ENCODE results near the gene BCAS4.

- TF ChIP-seq RAD21 (IDR thresholded peaks at IDR 0.05; ENCODE audit: low read depth) (no peak), EP300 (IDR thresholded peaks at IDR 0.05; ENCODE audit: borderline replicate concordance) (no peak), REST (IDR thresholded peaks at IDR 0.05; ENCODE audit: low read depth) (no peak), TAF1 (IDR thresholded peaks at IDR 0.05; ENCODE audit: low read depth) (no peak), CEBPB (IDR thresholded peaks at IDR 0.05) (no peak), USF1 (IDR thresholded peaks at IDR 0.05) (no peak), CREB1 (IDR thresholded peaks at IDR 0.05; ENCODE audit: low read depth) (no peak)
Measured at GRCh38 chr20:50911030-50911429, 116.2 kb downstream of the BCAS4 start.

Data from Ishikawa (cell line).